ENCODE data around the gene LYSMD2. TPM values are rescaled to one million over a fixed set of nuclear protein-coding genes. Genes with fewer than 3 reads are reported as not detected.
A peak's percentile ranks its signal among the peaks of the same experiment; 100 is the strongest.

LYSMD2 gene
- total RNA-seq, 1 donor from 2014 or later = 7.7 TPM

- peak; percentile 83 for TF ChIP-seq CTCF (IDR thresholded peaks at IDR 0.05; ENCODE audit: insufficient read depth, low read length, poor library complexity, severe bottlenecking)
- Histone ChIP-seq H3K4me3 (ENCODE audit: low read depth, low read length) (no peak overlapping the region), H3K36me3 (ENCODE audit: control insufficient read depth, insufficient read depth, low read length) (no peaks in the 10 kb centered on the region), H3K27me3 (ENCODE audit: control insufficient read depth, insufficient read depth, low read length) (no peaks in the 10 kb centered on the region)
- DNase-seq (ENCODE audit: low read depth) = peak; percentile 31
These were observed 39.6 kb upstream of the LYSMD2 start for GRCh38 chr15:51776952-51777569.

GRCh38 chr15:51775967-51776816 lies 38.7 kb upstream of the LYSMD2 start:
- no peak for DNase-seq (ENCODE audit: low read depth)
- H3K27me3 ChIP-seq (ENCODE audit: control insufficient read depth, insufficient read depth, low read length) = no peaks in the 10 kb centered on the region
- peak; percentile 79 for TF ChIP-seq CTCF (IDR thresholded peaks at IDR 0.05; ENCODE audit: insufficient read depth, low read length, poor library complexity, severe bottlenecking)

GRCh38 chr15:51774916-51775315 lies 37.5 kb upstream of the LYSMD2 start:
- H3K27me3 ChIP-seq (ENCODE audit: control insufficient read depth, insufficient read depth, low read length) = no peaks in the 10 kb centered on the region
- no peak overlapping the region for H3K4me3 ChIP-seq (ENCODE audit: low read depth, low read length)
- TF ChIP-seq CTCF (IDR thresholded peaks at IDR 0.05; ENCODE audit: insufficient read depth, low read length, poor library complexity, severe bottlenecking) = no peak
- no peak for DNase-seq (ENCODE audit: low read depth)
- no peaks in the 10 kb centered on the region for H3K36me3 ChIP-seq (ENCODE audit: control insufficient read depth, insufficient read depth, low read length)

More at GRCh38 chr15:51775967-51776816, 38.7 kb upstream of the LYSMD2 start:
- no peak overlapping the region for H3K4me3 ChIP-seq (ENCODE audit: low read depth, low read length)
- H3K36me3 ChIP-seq (ENCODE audit: control insufficient read depth, insufficient read depth, low read length) = no peaks in the 10 kb centered on the region

GRCh38 chr15:51771773-51772172 lies 34.3 kb upstream of the LYSMD2 start:
- Histone ChIP-seq H3K36me3 (ENCODE audit: control insufficient read depth, insufficient read depth, low read length) (no peaks in the 10 kb centered on the region), H3K27me3 (ENCODE audit: control insufficient read depth, insufficient read depth, low read length) (no peaks in the 10 kb centered on the region), H3K4me3 (ENCODE audit: low read depth, low read length) (no peak overlapping the region)
- DNase-seq (ENCODE audit: low read depth) = no peak
- TF ChIP-seq CTCF (IDR thresholded peaks at IDR 0.05; ENCODE audit: insufficient read depth, low read length, poor library complexity, severe bottlenecking) = no peak

GRCh38 chr15:51770902-51771301 lies 33.4 kb upstream of the LYSMD2 start:
- Histone ChIP-seq H3K4me3 (ENCODE audit: low read depth, low read length) (no peak overlapping the region), H3K27me3 (ENCODE audit: control insufficient read depth, insufficient read depth, low read length) (no peaks in the 10 kb centered on the region), H3K36me3 (ENCODE audit: control insufficient read depth, insufficient read depth, low read length) (no peaks in the 10 kb centered on the region)
- DNase-seq (ENCODE audit: low read depth) = no peak
- TF ChIP-seq CTCF (IDR thresholded peaks at IDR 0.05; ENCODE audit: insufficient read depth, low read length, poor library complexity, severe bottlenecking) = no peak
